Measurements from ENCODE around the gene FANCC. TPM values are rescaled to one million over a fixed set of nuclear protein-coding genes. Genes with fewer than 3 reads are reported as not detected.

The FANCC gene
- total and polyA plus RNA-seq, 2 of the 13 experiments (the other 11 are each of a cell fraction or from before 2014, with no cell fraction given): 7.4 to 8.6 TPM

DNA sequence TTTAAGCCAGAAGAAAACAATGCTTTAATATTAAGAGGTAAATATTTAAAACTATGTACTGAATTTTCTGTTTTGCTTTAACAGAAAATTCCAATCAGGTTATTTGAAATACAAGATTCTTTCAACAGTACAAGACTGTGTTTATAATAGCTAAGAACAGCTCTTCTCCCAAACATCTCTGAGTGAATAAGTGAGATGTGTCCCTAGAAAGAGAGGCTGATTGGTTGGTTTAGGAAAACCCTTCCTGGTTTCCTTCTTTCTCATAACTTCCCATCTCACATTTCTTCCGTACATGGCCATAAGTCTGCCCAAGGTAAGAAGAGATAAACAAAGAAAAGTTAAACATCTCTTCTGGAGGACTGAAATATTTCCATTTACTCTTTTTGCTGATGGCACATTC is 145.9 kb downstream of the FANCC start:
- no peak overlapping the region for H3K9ac ChIP-seq (ENCODE audit: insufficient read depth, low read depth, low read length)
- peaks cover 1 to 14% of the 10 kb centered on the region in 2 experiments; a peak in 2 of 5 replicates for H3K36me3 ChIP-seq (replicated peaks in 1 of 2; ENCODE audit: control insufficient read depth in 1 of 2, insufficient read depth in 2 of 2, low read length in 2 of 2)
- H3K4me1 ChIP-seq (ENCODE audit: insufficient read depth, low read length): no peaks in the 10 kb centered on the region
- H3K27ac ChIP-seq (ENCODE audit: extremely low read length, insufficient read depth, low read length): no peak overlapping the region
- CTCF ChIA-PET (ENCODE audit: low intra/inter-chr PET ratio, low total read pairs): no interaction called here
- no peak for DNase-seq (ENCODE audit: low spot score)
- H3K9me3 ChIP-seq (ENCODE audit: low read length): no peaks in the 10 kb centered on the region
- no peaks in the 10 kb centered on the region for H4K20me1 ChIP-seq (ENCODE audit: insufficient read depth, low read length)
- in situ Hi-C loops (cut with HindIII; ENCODE audit: extremely low pct_ligation_motif_present, low pct_unique_long_range_greater_than_20kb): no loop called here
- POLR2A ChIA-PET: no interaction called here
- no peak for TF ChIP-seq KLF6 (CRISPR knock-in tag; IDR thresholded peaks at IDR 0.05)
- no peak for ATAC-seq
- intact Hi-C loops (cut with micrococcal nuclease; ENCODE audit: unreplicated experiment): no loop called here
- H3K4me2 ChIP-seq (ENCODE audit: low read depth, low read length): no peak overlapping the region
- no TSS peak for BruUV-seq (replicated peaks)
- no peaks in the 10 kb centered on the region for H3K27me3 ChIP-seq (ENCODE audit: control insufficient read depth in 1 of 2, insufficient read depth in 2 of 2, low read length in 2 of 2)
- 100% methylated on average over 1 of the region's 1 CpG for WGBS (ENCODE audit: low lambda C conversion rate)
- H3K79me2 ChIP-seq (ENCODE audit: insufficient read depth, low read length): no peaks in the 10 kb centered on the region
- no peak overlapping the region for H3K4me3 ChIP-seq (replicated peaks in 1 of 3; ENCODE audit: insufficient read depth in 1 of 3, low read depth in 2 of 3, low read length in 3 of 3)
- no peak for FAIRE-seq
- H2AFZ ChIP-seq (ENCODE audit: low read length): no peak overlapping the region

DNA sequence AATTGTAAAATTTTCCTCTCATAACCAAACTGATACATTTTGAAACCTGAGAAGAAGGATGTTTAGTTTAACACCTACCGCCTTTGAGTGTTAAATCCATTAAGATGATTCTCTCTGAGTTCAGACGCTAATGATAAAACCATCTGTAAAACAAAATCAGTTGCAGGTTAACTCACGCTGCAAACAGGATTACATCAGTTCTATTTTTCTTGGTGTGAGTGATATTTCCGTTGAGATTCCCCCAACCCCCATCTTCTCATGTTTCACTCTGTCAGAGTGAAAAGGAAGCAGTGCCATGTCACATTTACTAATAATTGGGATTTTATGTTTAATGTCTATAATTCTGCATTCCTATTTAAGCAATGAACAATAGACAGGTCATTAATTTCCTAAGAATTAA is 146.5 kb downstream of the FANCC start:
- CTCF ChIA-PET (ENCODE audit: low intra/inter-chr PET ratio, low total read pairs): no interaction called here
- intact Hi-C loops (cut with micrococcal nuclease; ENCODE audit: unreplicated experiment) (no loop called here), in situ Hi-C loops (cut with HindIII; ENCODE audit: extremely low pct_ligation_motif_present, low pct_unique_long_range_greater_than_20kb) (no loop called here)
- Histone ChIP-seq H3K4me2 (ENCODE audit: low read depth, low read length) (no peak overlapping the region), H2AFZ (ENCODE audit: low read length) (no peak overlapping the region), H3K9me3 (ENCODE audit: low read length) (no peaks in the 10 kb centered on the region), H3K9ac (ENCODE audit: insufficient read depth, low read depth, low read length) (no peak overlapping the region), H3K79me2 (ENCODE audit: insufficient read depth, low read length) (no peaks in the 10 kb centered on the region), H4K20me1 (ENCODE audit: insufficient read depth, low read length) (no peaks in the 10 kb centered on the region), H3K4me1 (ENCODE audit: insufficient read depth, low read length) (no peaks in the 10 kb centered on the region), H3K36me3 (replicated peaks in 1 of 2; ENCODE audit: control insufficient read depth in 1 of 2, insufficient read depth in 2 of 2, low read length in 2 of 2) (peaks cover 2 to 14% of the 10 kb centered on the region in 2 experiments; a peak in 2 of 5 replicates), H3K27me3 (ENCODE audit: control insufficient read depth in 1 of 2, insufficient read depth in 2 of 2, low read length in 2 of 2) (no peaks in the 10 kb centered on the region), H3K4me3 (replicated peaks in 1 of 3; ENCODE audit: insufficient read depth in 1 of 3, low read depth in 2 of 3, low read length in 3 of 3) (no peak overlapping the region), H3K27ac (ENCODE audit: extremely low read length, insufficient read depth, low read length) (no peak overlapping the region)
- BruUV-seq (replicated peaks): no TSS peak
- no peak for DNase-seq (ENCODE audit: low spot score)
- WGBS (ENCODE audit: low lambda C conversion rate): 92% methylated on average over 4 of the region's 4 CpGs
- no peak for TF ChIP-seq ZSCAN31 (CRISPR knock-in tag; IDR thresholded peaks at IDR 0.05; ENCODE audit: low read depth)
- TF ChIP-seq ZNF564 (CRISPR knock-in tag; IDR thresholded peaks at IDR 0.05): no peak
- TF ChIP-seq NFYC (CRISPR knock-in tag; IDR thresholded peaks at IDR 0.05): no peak
- no peak for TF ChIP-seq ZNF251 (CRISPR knock-in tag; IDR thresholded peaks at IDR 0.05)
- no peak for TF ChIP-seq ETV5 (CRISPR knock-in tag; IDR thresholded peaks at IDR 0.05; ENCODE audit: borderline replicate concordance)
- no peak for TF ChIP-seq WIZ (CRISPR knock-in tag; IDR thresholded peaks at IDR 0.05)
- TF ChIP-seq, protein P1, sequence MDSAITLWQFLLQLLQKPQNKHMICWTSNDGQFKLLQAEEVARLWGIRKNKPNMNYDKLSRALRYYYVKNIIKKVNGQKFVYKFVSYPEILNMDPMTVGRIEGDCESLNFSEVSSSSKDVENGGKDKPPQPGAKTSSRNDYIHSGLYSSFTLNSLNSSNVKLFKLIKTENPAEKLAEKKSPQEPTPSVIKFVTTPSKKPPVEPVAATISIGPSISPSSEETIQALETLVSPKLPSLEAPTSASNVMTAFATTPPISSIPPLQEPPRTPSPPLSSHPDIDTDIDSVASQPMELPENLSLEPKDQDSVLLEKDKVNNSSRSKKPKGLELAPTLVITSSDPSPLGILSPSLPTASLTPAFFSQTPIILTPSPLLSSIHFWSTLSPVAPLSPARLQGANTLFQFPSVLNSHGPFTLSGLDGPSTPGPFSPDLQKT (CRISPR knock-in tag; IDR thresholded peaks at IDR 0.05; ENCODE audit: borderline replicate concordance): no peak
- no peak for TF ChIP-seq SMC3 (IDR thresholded peaks at IDR 0.05; ENCODE audit: low read length)
- TF ChIP-seq, protein P2, sequence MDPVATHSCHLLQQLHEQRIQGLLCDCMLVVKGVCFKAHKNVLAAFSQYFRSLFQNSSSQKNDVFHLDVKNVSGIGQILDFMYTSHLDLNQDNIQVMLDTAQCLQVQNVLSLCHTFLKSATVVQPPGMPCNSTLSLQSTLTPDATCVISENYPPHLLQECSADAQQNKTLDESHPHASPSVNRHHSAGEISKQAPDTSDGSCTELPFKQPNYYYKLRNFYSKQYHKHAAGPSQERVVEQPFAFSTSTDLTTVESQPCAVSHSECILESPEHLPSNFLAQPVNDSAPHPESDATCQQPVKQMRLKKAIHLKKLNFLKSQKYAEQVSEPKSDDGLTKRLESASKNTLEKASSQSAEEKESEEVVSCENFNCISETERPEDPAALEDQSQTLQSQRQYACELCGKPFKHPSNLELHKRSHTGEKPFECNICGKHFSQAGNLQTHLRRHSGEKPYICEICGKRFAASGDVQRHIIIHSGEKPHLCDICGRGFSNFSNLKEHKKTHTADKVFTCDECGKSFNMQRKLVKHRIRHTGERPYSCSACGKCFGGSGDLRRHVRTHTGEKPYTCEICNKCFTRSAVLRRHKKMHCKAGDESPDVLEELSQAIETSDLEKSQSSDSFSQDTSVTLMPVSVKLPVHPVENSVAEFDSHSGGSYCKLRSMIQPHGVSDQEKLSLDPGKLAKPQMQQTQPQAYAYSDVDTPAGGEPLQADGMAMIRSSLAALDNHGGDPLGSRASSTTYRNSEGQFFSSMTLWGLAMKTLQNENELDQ (CRISPR knock-in tag; IDR thresholded peaks at IDR 0.05; ENCODE audit: borderline replicate concordance): no peak
- POLR2A ChIA-PET: no interaction called here
- no peak for ATAC-seq
- FAIRE-seq: no peak
